Testis (tissue), 3 donors: Measurements from ENCODE around the gene PPP1R14D. TPM values are rescaled to one million over a fixed set of nuclear protein-coding genes. Genes with fewer than 3 reads are reported as not detected.

Source experiments
- DNase-seq: peaks from one replicate; pipeline ENCODE4 v3.0.0-alpha.2; 2019
- H3K27ac ChIP-seq, 2 donors: fragments of 200-600 bp; sonication (generic); one replicate each; pipeline ENCODE4 v1.5.1; 2019
- H3K27me3 ChIP-seq: fragments of 200-600 bp; sonication (generic); one replicate; pipeline ENCODE4 v1.5.1; 2019
- H3K36me3 ChIP-seq: fragments of 200-600 bp; sonication (generic); one replicate; pipeline ENCODE4 v1.5.1; 2017; ENCODE audit warnings: low read depth; ENCODE audit errors: missing control alignments
- H3K4me1 ChIP-seq: fragments of 200-600 bp; sonication (generic); one replicate; pipeline ENCODE4 v1.5.1; 2019
- H3K4me3 ChIP-seq, 2 donors: fragments of 200-600 bp; sonication (generic); one replicate each; pipeline ENCODE4 v1.5.1; 2017 to 2019
- H3K9me3 ChIP-seq: fragments of 200-600 bp; sonication (generic); one replicate; pipeline ENCODE4 v1.5.1; 2017
- POLR2A ChIP-seq: fragments of 450-650 bp; IDR thresholded peaks from one replicate; pipeline ENCODE4 v1.6.1; 2017; ENCODE audit warnings: antibody characterized with exemption, mild to moderate bottlenecking, moderate library complexity
- WGBS, 2 donors: methylation state at CpG; one replicate each; pipeline ENCODE4 v1.1.5; 2018; 5-methylcytosine and 5-hydroxymethylcytosine counted together
- intact Hi-C: fragments of 100-400 bp; cut with DNase I; formaldehyde crosslinking; loops from one replicate; pipeline ENCODE4 v1.15.1; 2023; ENCODE audit warnings: low total_unique reads
- polyA plus RNA-seq: library from polyadenylated mRNA; stranded (reverse); fragments of 350-450 nt; fragmentation: Illumina TruSeq; extraction: RNeasy Lipid Tissue Mini Kit (QIAGEN cat#74804); gene quantifications from one replicate; pipeline ENCODE4 v1.2.3, GENCODE V29; 2014; ENCODE audit warnings: low read depth, low replicate concordance; ENCODE audit not compliant: insufficient read depth
- total RNA-seq, 2 donors: library from RNA; depleted of rRNA; stranded (reverse); fragments of >200 nt; gene quantifications; one replicate each; pipeline ENCODE4 v1.2.3, GENCODE V29; 2016
- TF ChIP-seq, protein P1 (sequence below), 3 experiments: fragments of 450-650 bp in 2 of 3; fragments of 200-600 bp in 1 of 3; sonication (generic) in 1 of 3; IDR thresholded peaks; one replicate each; pipeline ENCODE4 v1.5.1; 2016 to 2019; ENCODE audit warnings: antibody characterized with exemption in 3 of 3, mild to moderate bottlenecking in 2 of 3, moderate library complexity in 1 of 3

PPP1R14D gene
- total and polyA plus RNA-seq, 3 donors from 2014 or later, result 0.43 to 0.55 TPM; not detected in 1

DNA sequence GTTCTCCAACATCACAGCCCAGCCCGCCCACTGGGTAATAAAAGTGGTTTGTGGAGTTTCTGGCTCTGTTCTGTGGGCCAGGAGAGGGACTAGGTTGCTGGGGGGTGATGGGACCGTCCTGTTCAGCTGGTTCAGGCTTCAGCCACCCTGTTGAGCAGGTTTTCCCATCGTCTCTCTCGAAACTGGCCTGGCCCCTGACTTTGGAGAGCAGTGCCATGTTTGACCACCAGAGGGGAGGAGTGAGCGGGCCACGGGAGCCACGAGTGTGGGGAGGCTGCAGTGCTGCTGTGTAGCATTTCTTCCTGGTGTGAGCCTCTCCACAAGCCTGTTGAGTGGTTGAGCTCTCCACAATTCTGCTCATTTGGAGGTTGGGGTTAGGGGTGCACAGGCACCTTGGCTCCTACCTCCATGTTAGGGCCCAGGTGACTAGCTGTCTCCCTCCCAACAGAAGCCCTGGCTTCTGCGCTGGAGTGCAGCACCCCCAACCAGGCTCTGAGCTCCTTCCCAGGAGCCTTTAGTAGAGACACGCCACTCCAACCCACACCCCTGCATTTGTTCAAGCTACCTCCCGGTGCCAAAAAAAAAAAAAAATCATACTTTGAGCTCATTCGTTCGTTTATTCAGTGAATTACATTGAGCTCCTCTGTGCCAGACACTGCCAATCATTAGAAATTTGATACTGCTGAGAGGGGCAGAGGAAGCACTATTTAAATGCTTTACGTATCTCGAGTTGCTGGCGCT lies 29.3 kb upstream of the PPP1R14D start:
- H3K27ac ChIP-seq, result no peak overlapping the region
- no peak overlapping the region for H3K4me3 ChIP-seq
- TF ChIP-seq, protein P1, sequence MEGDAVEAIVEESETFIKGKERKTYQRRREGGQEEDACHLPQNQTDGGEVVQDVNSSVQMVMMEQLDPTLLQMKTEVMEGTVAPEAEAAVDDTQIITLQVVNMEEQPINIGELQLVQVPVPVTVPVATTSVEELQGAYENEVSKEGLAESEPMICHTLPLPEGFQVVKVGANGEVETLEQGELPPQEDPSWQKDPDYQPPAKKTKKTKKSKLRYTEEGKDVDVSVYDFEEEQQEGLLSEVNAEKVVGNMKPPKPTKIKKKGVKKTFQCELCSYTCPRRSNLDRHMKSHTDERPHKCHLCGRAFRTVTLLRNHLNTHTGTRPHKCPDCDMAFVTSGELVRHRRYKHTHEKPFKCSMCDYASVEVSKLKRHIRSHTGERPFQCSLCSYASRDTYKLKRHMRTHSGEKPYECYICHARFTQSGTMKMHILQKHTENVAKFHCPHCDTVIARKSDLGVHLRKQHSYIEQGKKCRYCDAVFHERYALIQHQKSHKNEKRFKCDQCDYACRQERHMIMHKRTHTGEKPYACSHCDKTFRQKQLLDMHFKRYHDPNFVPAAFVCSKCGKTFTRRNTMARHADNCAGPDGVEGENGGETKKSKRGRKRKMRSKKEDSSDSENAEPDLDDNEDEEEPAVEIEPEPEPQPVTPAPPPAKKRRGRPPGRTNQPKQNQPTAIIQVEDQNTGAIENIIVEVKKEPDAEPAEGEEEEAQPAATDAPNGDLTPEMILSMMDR (IDR thresholded peaks at IDR 0.05), result peak; percentile 83 to 93 (median 93)
- TF ChIP-seq POLR2A, result no peak
- intact Hi-C loops, result no loop called here
- WGBS, 2 donors, result 31 to 44% methylated on average over 12 to 15 of the region's 15 CpGs
- no peaks in the 10 kb centered on the region for H3K36me3 ChIP-seq
- no peaks in the 10 kb centered on the region for H3K9me3 ChIP-seq
- DNase-seq, result peak; percentile 75
- H3K27me3 ChIP-seq, result no peaks in the 10 kb centered on the region
- H3K4me1 ChIP-seq, result no peaks in the 10 kb centered on the region

- TF ChIP-seq, protein P1 (IDR thresholded peaks at IDR 0.05), result no peak
- TF ChIP-seq POLR2A, result no peak
- Histone ChIP-seq H3K9me3 (no peaks in the 10 kb centered on the region), H3K27ac (no peak overlapping the region), H3K4me3 (no peak overlapping the region), H3K36me3 (no peaks in the 10 kb centered on the region), H3K4me1 (no peaks in the 10 kb centered on the region), H3K27me3 (no peaks in the 10 kb centered on the region)
- intact Hi-C loops, result no loop called here
- WGBS, 2 donors, result 73 to 95% methylated on average over 8 of the region's 8 CpGs
- DNase-seq, result no peak
These were observed 28.2 kb upstream of the PPP1R14D start for GRCh38 chr15:40856746-40857145.

DNA sequence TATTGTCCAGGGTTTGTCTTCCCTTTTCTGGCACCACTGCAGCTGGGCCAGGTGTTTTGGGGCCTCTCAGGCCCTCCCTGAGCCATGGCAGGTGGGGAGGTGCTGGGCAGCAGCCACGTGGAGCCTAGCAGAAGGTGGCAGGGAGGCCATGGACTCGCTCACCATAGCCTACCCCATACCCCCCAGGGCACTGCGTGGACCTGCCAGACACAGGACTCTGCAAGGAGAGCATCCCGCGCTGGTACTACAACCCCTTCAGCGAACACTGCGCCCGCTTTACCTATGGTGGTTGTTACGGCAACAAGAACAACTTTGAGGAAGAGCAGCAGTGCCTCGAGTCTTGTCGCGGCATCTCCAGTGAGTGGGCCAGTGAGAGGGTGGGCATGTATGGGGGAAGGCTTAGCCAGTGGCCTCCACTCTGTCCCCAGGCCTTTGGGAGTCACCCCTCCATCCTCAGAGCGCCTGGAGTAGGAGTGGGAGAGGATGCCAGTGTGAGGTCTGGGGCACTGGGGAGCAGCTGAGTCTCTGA lies 27.3 kb upstream of the PPP1R14D start:
- Histone ChIP-seq H3K4me3 (no peak overlapping the region), H3K4me1 (no peaks in the 10 kb centered on the region), H3K27me3 (no peaks in the 10 kb centered on the region), H3K27ac (no peak overlapping the region), H3K36me3 (no peaks in the 10 kb centered on the region), H3K9me3 (no peaks in the 10 kb centered on the region)
- no peak for TF ChIP-seq POLR2A
- TF ChIP-seq, protein P1 (IDR thresholded peaks at IDR 0.05), result no peak
- DNase-seq, result no peak
- intact Hi-C loops, result no loop called here
- WGBS, 2 donors, result 83 to 90% methylated on average over 13 of the region's 13 CpGs

GRCh38 chr15:40854161-40854560 lies 25.7 kb upstream of the PPP1R14D start:
- H3K27ac ChIP-seq, result no peak overlapping the region
- H3K27me3 ChIP-seq, result no peaks in the 10 kb centered on the region
- H3K9me3 ChIP-seq, result no peaks in the 10 kb centered on the region
- DNase-seq, result no peak
- H3K4me1 ChIP-seq, result no peaks in the 10 kb centered on the region
- TF ChIP-seq, protein P1 (IDR thresholded peaks at IDR 0.05), result no peak
- no peak for TF ChIP-seq POLR2A
- 72 to 93% methylated on average over 2 to 10 of the region's 10 CpGs for WGBS, 2 donors
- no peaks in the 10 kb centered on the region for H3K36me3 ChIP-seq
- intact Hi-C loops, result no loop called here
- no peak overlapping the region for H3K4me3 ChIP-seq
